Medulla oblongata (tissue), 1 donor: ENCODE measurements around the gene THUMPD3.
A peak's percentile ranks its signal among the peaks of the same experiment; 100 is the strongest.

Source experiments
- DNase-seq: peaks from one replicate; pipeline ENCODE4 v3.0.0-alpha.2; 2015; ENCODE audit errors: extremely low spot score

Gene THUMPD3

DNA sequence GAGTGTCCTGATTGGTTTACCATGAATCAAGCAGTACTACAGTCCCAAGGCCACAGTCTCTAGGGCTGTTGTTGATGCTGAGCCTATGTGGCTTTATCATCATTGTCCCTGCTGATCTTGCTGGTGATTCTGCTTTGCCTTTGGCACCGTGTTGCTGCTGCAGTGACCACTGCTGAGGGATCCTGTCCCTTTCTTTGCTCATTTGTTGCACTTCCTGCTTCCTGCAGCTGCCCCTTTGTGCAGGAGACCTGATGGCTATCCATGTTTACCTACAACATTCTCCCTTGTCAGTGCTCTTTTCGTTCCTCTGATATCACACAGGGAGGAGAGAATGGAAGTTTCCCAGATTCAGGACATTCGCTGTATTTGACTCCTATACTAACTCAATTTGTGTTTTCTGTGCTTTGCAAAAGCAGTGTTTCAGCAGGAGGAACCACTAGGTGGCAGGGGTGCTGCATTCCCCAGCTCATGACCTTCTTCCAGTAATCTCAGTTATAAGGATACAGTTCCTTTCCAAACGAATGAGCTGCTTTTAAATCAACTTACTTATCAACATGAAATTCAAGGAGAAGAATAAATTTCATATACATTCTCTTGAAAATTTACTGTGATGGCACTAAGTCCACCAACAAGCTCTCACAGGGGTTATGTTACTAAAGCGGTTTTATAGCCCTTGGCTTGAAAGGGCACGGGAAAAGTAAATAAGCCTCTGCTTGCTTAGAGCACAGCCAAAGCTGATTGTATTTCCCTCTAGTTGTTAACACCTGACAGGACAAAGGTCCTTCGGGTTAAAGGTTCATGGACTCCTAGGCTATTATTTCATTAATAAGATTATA is 9.7 kb upstream of the THUMPD3 start:
- DNase-seq = peak; percentile 82

DNA sequence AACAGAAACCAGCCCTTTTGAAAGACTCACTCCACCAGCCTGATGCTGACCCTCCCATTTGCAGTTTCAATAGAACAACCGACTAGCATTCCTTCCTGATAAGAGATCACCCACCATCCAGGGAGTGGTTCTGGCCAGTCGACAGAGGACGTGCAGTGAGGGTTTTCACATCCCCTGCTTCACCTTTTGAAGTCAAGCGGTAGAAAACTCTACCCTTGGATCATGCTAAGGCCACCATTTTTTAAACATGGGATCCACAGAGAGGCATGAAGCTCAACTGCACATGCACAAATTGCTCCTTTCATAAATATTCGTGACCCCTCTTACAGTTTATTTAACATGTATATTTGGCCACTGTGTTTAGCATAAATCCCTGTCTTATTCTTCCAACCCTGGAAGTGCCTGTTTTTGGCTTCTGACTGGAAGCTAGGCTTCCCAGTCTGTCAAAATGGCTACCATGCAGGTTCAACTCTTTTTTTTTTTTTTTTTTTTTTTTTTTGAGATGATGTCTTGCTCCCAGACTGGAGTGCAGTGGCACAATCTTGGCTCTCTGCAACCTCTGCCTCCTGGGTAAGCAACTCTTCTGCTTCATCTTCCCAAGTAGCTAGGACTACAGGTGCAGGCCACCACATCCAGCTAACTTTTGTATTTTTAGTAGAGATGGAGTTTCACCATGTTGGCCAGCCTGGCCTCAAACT is 1.0 kb upstream of the THUMPD3 start:
- DNase-seq = no peak

DNA sequence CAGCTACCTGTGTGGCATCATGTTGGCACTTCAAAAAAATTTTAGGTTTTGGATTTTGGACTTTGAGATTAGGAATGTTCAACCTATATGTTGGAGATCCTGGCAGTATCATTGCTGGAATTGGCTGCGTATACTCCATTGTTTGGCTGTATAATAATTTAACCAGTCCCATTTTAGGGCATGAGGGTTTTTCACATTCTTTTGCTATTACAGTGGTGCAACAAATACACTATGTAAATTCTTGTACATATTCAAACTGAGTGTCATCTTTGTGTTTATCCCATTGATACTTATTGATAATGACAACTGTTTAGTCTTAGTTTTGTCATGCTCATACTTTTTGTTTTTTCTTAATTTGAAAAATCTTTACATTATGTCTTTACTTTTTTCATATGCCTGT is 6.7 kb downstream of the THUMPD3 start:
- DNase-seq = no peak

DNA sequence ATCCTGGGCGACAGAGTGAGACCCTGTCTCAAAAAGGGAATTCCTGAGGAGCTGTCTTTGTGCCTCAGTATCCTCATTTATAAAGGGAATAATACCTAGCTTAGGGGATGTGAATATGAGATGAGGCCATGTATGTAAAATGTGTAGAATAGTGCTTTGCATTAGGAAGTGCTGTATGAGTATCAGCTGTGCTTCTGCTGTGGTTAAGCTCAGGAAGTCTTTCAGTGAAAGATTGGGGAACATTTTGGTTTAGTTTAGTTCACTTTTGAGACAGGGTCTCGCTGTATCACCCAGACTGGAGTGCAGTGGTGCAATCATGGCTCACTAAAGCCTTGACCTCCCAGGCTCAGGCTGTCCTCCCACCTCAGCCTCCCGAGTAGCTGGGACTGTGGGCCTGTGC is 10.6 kb downstream of the THUMPD3 start:
- DNase-seq = no peak

DNA sequence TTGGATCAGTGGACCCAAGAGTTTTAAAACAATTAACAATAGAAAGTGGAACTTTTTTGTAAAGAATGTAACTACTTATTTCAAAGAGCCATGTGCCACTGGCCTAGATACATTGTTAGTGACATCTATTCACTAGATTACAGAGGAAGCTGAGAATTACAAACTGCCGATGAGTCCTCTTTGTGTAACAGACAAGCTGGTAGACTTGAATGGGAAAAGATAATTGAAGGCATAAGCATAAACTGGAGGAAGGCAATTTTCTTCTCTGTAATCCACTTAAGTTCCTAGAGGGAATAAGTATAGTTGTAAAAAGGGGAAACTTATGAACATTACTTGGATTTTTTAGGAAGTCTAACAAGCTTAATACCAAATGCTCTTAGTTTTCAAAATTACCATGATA is 15.1 kb downstream of the THUMPD3 start:
- no peak for DNase-seq

DNA sequence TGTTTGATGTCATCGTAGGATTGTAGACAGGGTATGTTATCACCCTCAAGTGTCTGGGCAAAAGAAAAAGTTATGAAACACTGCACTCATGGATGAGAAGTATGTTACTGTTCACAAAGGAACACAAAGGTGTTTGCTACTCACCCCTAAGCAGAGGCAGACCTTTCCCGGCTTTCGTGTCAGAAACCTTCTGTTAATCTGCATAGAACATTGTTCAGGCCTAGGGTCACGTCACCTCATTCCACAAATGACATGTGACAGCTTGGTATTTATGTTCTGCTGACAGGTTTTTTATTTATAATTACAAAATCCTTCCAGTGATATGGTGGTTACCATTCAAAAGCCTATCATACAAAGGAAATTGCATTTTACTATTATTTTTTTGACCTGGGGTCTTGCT is 16.5 kb downstream of the THUMPD3 start:
- no peak for DNase-seq

DNA sequence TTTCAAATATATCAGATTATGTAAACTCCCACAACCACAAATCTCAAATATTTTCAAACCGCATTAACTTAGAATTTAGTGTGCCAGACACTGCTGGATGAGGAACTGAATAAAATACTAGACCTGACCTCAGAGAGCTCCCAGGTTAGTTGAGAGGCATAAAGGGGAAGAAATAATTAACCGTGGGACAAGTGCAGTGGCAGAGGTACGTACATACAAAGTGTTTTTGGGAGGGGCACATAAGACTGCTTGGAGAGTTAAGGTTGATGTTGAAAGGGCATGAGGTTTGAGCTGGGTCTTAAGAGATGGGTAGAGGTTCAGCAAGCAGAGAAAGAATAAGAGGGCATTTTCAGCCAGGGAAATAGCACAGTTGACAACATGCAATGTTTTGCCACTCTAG is 17.2 kb downstream of the THUMPD3 start:
- DNase-seq = no peak

DNA sequence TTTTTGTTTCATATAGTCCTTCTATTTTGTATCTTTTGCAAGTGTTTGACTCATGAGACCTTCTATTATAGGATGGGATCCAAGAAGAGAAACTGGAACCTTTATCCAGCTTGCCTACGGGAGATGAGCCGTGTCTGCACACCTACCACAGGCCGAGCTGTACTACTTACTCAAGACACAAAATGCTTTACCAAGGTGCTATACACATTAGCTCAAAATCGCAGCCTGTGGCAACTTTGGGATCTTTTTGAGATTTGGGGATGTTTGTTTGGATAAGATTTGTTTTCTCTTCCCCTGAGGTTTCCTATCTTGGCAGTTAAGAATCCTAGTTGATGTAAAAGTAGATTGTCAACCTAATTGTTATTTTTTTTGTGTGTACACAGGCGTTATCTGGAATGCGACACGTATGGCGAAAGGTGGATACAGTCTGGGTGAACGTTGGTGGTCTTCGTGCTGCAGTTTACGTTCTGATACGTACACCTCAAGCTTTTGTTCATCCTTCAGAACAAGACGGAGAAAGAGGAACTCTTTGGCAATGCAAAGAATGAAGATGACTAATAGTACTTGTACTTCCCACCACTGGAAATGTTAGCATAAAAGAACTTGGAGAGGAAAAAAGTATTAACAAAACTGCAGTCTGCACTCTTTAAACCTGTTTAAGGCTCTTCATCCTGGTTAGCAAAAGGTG is 21.4 kb downstream of the THUMPD3 start:
- DNase-seq = no peak

DNA sequence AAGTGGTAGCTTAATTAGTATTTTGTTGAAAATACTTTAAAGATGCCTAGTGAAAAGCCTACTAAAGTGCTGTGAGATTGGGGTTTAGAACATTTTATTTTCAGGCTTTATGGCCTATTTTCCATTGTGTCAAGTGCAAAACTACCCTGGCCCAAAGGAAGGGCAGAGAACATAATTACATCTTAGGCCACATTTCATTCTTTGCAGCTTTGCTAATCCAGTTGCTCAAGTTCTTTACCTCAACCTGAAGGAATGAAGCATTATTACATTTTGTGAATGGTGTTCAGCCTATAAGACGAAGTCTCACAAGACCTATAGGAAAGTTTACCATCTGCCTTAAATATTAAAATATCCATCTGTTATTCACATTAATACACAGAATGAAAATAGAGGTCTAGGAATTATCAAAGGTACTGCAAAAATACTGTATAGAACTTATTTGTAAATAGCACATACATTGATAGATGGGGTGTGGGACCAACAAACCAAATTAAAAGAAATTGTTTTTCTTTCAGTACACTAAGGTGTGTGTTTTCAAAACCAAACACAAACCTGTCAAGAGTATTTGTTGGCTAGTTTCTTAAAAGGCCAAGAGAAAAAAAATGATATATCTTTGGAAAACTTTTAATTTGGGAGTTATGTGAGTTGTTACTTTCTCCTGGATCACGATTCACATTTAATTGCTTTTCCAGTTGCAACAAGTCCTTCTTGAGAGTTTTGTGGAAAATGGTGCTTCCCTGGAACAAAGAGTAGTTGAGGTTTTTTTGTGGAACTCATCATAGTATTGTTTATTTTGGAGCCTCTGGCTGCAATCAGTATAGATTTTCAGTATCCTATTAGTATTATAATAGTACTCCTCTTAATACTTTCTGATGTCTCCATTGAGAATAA is 22.6 kb downstream of the THUMPD3 start:
- no peak for DNase-seq

DNA sequence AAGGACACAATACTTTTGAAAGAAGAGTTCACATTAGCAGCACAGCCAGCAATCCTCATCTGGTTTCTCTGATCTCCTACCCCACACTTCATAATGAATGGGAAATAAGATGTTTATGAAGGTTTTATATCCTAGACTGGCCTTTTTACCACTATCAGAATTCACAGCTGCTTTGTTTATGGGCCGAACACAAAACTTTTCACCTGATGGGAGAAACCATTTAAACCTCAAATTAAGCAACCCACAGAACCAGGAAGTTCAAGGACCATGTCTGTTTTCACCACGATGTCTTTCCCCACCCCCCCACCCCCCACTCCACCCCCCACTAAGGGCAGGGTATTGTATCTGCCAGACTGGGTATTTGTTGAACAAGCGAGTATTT is 23.2 kb downstream of the THUMPD3 start:
- DNase-seq = no peak

DNA sequence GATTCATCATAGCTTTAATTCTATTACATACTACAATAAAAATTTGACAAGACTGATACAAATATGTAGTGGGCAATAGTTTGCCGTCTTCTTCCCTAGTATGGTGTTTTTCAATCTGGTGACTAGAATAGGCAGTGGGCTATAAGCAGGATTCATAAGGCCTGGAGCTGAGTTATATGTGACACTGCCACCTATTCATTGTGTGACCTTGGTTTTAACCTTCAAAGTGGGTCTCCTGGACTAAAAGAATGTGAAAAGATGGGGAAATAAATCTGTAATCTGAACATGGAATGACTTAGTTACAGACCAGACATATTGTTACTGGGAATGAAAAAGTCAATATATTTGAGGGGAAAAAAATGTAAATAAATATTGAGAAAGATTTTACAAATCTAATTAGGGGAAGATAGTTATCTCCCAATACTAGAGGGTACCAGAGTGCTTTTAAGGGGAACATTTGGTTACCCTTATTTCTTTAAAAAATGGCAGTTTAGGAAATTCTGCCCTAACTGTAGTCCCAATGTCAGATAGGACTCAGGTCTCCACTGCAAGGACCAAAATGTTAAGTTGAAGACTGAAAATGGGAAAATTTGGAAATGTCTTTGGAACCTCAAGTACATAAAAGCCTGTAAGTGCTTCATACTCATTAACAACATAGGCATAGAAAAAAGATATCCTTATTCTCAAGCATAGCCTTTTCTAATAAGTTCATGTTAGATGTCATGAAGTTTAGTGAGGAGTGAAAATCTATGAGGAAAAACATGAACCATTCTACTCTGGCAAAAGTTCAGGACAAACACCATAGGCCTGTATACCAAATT is 23.9 kb downstream of the THUMPD3 start:
- no peak for DNase-seq

DNA sequence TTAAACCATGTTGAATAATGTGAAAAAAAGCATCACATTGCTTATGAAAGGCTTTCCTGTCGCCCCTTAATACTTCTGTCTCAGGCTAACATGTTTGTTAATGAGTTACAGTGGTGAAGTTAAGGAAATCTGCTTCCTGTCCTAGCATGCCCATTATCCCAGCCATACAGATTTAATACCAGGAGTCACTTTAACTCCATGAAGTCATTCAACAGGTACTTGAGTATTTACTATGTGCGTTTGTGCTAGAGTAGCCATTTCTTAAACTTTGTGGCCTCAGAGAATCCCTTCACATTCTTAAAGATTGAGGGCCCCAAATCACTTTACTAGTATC is 24.4 kb downstream of the THUMPD3 start:
- DNase-seq = no peak

DNA sequence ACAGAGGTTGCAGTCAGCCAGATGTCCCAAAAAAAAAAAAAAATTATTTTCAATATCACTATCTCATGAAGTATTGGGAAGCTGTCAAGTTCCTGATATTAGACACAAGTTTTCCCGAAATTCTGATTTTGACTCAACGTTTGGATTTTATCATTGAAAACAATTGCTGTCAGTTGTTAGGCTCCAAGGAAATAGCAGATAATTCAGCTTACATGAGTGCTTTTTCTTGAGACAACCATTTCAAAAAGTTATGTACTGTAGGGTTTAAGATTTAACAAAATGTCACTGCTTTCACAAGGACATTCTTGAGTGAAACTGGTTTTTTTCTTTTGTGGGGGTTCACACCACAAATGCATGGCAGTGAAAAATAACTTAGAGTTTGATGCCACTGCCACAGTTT is 25.3 kb downstream of the THUMPD3 start:
- DNase-seq = no peak

DNA sequence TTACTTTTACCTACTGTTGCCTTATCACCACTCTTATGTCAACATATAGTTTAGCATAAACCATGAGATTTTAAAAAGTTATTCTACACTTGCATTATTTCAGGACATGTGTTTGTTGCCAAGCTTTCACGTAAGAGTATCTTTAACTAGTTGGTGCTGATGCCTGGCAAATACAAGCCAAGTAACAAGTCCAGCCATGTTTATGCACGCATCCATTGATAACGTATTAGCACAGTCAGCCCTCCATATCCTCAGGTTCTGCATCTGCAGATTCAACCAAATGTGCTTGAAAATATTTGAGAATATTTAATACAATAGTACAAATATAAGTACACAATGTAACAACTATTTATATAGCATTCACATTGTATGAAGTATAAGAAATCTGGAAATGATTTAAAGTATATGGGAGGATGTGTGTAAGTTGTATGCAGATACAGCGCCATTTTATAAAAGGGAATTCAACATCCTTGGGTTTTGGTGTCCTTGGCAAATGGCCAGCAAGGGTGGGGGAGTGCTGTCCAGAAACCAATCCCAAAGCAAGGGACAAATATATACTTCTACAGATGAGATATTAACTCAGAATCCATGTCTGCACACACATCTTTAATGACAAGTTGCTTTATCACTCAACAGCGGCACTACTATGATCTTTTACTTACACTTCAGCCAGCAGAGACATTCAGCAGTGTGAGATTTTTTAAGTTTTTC is 25.9 kb downstream of the THUMPD3 start:
- no peak for DNase-seq

DNA sequence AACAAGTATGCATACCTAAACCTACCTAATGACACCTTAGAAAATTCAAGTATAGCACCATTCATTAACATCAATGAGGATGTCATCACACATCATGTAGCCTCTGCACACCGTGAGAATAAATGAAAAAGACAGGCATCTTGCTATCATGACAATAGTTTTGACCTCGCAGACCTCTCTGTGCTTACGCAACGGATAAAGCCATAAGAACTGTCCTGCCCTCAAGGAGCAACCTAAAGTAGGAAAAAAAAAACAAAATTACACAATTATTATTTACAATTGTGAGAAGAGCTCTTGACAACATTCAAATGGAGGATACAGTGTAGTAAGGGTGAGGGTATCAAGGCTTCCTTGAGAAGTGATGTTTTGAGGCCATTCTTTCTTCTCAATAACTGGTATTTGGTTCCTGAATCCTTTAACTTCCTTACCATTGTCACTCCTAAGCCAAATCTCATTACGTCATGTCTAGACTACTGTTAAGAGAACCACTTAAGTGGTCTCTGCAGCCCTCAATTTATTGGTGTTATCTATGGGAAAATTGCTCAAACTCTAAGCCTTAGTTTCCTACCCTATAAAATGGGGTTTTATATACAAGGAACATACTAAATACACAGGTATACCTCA is 27.5 kb downstream of the THUMPD3 start:
- DNase-seq = no peak

DNA sequence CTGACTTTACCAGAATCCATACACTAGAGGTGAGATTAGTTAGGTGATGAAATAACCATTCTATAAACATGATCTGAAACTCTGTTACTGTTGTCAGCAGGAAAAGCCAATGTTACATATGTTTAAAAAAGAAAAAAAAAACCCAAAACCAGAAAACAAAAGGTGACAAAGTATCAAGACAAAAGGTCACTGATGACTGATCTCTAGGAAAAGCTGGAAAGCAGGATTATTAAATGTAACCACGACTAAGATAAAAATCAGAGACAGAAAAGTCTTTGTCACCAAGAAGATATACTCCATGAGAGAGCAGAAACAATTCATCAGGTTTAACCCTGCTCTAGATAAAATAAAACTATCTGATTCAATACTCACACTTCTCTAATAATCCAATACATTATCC is 29.2 kb downstream of the THUMPD3 start:
- no peak for DNase-seq

DNA sequence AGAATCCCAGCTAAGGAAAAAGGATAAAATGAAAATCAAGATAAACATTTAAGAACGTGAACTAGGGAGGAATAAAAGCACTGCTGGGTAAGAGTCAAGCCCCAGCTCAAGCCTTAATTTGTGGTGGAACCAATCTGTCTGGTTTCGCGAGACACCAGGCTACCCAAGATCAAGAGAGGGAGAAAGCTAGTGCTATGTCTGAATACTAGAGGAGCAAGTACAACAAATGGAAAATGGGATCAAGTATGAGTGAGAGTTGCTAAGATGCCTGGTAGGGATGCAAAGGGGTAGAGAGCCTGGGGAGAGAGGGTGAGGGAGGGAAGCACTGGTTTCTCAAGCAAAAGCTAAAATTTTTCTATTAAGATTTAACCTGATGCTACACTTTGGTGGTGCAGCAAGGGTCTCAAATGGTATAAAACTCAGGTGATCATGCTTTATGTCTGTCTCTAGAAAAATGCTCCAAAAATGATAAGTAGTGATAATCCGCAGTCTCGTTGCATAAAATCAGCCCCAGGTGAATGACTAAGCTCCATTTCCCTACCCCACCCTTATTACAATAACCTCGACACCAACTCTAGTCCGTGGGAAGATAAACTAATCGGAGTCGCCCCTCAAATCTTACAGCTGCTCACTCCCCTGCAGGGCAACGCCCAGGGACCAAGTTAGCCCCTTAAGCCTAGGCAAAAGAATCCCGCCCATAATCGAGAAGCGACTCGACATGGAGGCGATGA is 32.9 kb downstream of the THUMPD3 start:
- no peak for DNase-seq

DNA sequence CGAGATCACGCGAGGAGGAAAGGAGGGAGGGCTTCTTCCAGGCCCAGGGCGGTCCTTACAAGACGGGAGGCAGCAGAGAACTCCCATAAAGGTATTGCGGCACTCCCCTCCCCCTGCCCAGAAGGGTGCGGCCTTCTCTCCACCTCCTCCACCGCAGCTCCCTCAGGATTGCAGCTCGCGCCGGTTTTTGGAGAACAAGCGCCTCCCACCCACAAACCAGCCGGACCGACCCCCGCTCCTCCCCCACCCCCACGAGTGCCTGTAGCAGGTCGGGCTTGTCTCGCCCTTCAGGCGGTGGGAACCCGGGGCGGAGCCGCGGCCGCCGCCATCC is 33.4 kb downstream of the THUMPD3 start:
- DNase-seq = no peak

DNA sequence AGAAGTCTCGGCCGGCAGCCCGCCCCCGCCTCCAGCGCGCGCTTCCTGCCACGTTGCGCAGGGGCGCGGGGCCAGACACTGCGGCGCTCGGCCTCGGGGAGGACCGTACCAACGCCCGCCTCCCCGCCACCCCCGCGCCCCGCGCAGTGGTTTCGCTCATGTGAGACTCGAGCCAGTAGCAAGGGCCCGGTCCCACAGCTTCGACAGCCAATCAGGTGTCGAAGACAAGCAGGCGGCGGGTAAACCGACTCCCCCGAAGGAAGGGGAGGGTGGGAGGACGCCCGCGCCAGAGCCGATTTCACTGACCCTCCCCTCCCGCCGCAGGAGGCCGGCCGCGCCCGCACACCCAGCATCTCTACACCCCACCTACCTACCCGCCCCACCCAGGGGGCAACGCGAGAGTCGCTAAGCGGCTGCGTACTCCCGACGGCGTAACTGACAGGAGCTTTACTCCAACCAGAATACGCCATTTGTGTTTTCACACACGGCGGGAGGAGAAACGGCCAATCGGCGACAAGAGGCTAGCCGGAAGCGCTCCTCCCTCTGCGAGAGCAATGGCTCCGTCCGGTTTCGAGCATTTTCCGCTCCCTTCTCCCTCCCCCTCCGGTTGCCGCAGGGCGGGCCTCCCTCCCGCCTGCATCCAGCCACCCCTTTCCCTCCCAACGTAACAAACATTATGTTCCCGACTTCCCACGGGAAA is 33.9 kb downstream of the THUMPD3 start:
- DNase-seq = peak; percentile 99
